MM.1S (cell line): ENCODE results near the gene PBX3.

ENCODE experiments used
- CTCF ChIP-seq: fragments of 300-600 bp; sonication (generic); IDR thresholded peaks from 2 replicates; pipeline ENCODE4 v1.5.1; 2016; ENCODE audit warnings: antibody characterized with exemption, low read length, mixed read lengths
- EZH2 ChIP-seq: fragments of 300-600 bp; sonication (generic); optimal IDR thresholded peaks from 2 replicates; pipeline ENCODE3; 2017; ENCODE audit warnings: low read depth, mild to moderate bottlenecking, antibody characterized with exemption, low read length, mixed read lengths
- EZH2phosphoT487 ChIP-seq: fragments of 300-600 bp; sonication (generic); IDR thresholded peaks from 2 replicates; pipeline ENCODE4 v1.6.1; 2018; ENCODE audit warnings: antibody characterized with exemption, low read length

- no peak for TF ChIP-seq CTCF
- TF ChIP-seq EZH2 = no peak
- TF ChIP-seq EZH2phosphoT487 = no peak
These were observed 212.9 kb downstream of the PBX3 start for GRCh38 chr9:125959951-125960619.
